ENCODE results near the gene CDKL2. TPM values are rescaled to one million over a fixed set of nuclear protein-coding genes. Genes with fewer than 3 reads are reported as not detected.
"Not testable (repeated sequence)": the region's sequence is repeated elsewhere in the genome, so short reads cannot be mapped to it uniquely, and the experiment has no call there.

CDKL2 gene
- total RNA-seq, 1 experiment from 2014 or later, result 1.5 TPM

GRCh38 chr4:75666299-75666698, 36.0 kb upstream of the CDKL2 start:
- TF ChIP-seq CTCF (conservative IDR thresholded peaks at IDR 0.05), result no peak
- Mint-ChIP-seq H3K9me3 (no peaks in the 10 kb centered on the region), H3K4me3 (no peak overlapping the region), H3K4me1 (peaks cover 58 to 59% of the 10 kb centered on the region in 2 experiments), H3K36me3 (ENCODE audit: insufficient read depth in 1 of 3, low read depth in 3 of 3) (peaks cover 6 to 22% (median 20%) of the 10 kb centered on the region in 3 experiments; a peak in 6 of 7 replicates), H3K27me3 (ENCODE audit: low read depth) (no peaks in the 10 kb centered on the region), H3K27ac (peak overlapping the region in 1 of 3 experiments; percentile 74; a peak in 2 of 7 replicates)
- H2BK15ac ChIP-seq (ENCODE audit: low read depth, low read length), result no peak overlapping the region
- no peak overlapping the region for H3T11ph ChIP-seq (ENCODE audit: low read length)
- no peaks in the 10 kb centered on the region for H4K20me1 ChIP-seq (ENCODE audit: control insufficient read depth, insufficient read depth, insufficient read length)
- peaks cover 3% of the 10 kb centered on the region for H3K4me1 ChIP-seq (ENCODE audit: insufficient read depth, low read length)
- no peaks in the 10 kb centered on the region for H3K9me3 ChIP-seq (ENCODE audit: control insufficient read depth, low read depth, low read length)
- no peak overlapping the region for H4K91ac ChIP-seq (ENCODE audit: insufficient read length, low read depth, low read length)
- H2BK120ac ChIP-seq (ENCODE audit: low read depth, low read length, poor library complexity, severe bottlenecking), result no peak overlapping the region
- H3K79me1 ChIP-seq (ENCODE audit: insufficient read depth, low read depth, low read length, poor library complexity, severe bottlenecking), result peaks cover 5% of the 10 kb centered on the region
- no peak overlapping the region for H3K4me2 ChIP-seq (ENCODE audit: insufficient read depth, insufficient read length, low read length)
- no peaks in the 10 kb centered on the region for H3K27me3 ChIP-seq (ENCODE audit: insufficient read depth, low read length)
- no peak overlapping the region for H3K27ac ChIP-seq (ENCODE audit: insufficient read length, low read depth, low read length)
- H3K56ac ChIP-seq (ENCODE audit: insufficient read length, low read depth, low read length), result no peak overlapping the region
- no peak for DNase-seq
- no peak overlapping the region for H2AK5ac ChIP-seq (ENCODE audit: insufficient read length, low read length)
- no peak overlapping the region for H3K14ac ChIP-seq (ENCODE audit: insufficient read depth, low read length)
- H3K18ac ChIP-seq (ENCODE audit: insufficient read length, low read depth, low read length), result no peak overlapping the region
- H4K8ac ChIP-seq (replicated peaks; ENCODE audit: insufficient read length, low read depth, low read length), result no peak overlapping the region
- no peak overlapping the region for H2BK20ac ChIP-seq (ENCODE audit: low read depth, low read length, poor library complexity, severe bottlenecking)
- no peak overlapping the region for H2AFZ ChIP-seq (ENCODE audit: low read length)
- no peak overlapping the region for H2BK12ac ChIP-seq (ENCODE audit: insufficient read length, low read depth, low read length)
- no peak overlapping the region for H3K23ac ChIP-seq (ENCODE audit: insufficient read length, low read depth, low read length)
- no peak overlapping the region for H2BK5ac ChIP-seq (ENCODE audit: insufficient read length, low read length)
- H3K9ac ChIP-seq (ENCODE audit: extremely low read depth, insufficient read length, low read length), result no peak overlapping the region
- no peaks in the 10 kb centered on the region for H3K23me2 ChIP-seq (ENCODE audit: insufficient read length, low read depth, low read length, poor library complexity, severe bottlenecking)
- peaks cover 77% of the 10 kb centered on the region; the same call in 1 of the 2 replicates for H3K79me2 ChIP-seq (ENCODE audit: insufficient read depth, low read length)
- no peak overlapping the region for H3K4ac ChIP-seq (ENCODE audit: low read depth, low read length)
- 100% methylated on average over 1 of the region's 4 CpGs for WGBS (ENCODE audit: extremely low coverage, insufficient read length, low lambda C conversion rate)
- no peak overlapping the region for H4K5ac ChIP-seq (ENCODE audit: insufficient read length, low read depth, low read length)

GRCh38 chr4:75664604-75665003, 34.3 kb upstream of the CDKL2 start:
- H2BK12ac ChIP-seq (ENCODE audit: insufficient read length, low read depth, low read length); H3K27me3 Mint-ChIP-seq (ENCODE audit: low read depth); H3K4me2 ChIP-seq (ENCODE audit: insufficient read depth, insufficient read length, low read length); H3K27me3 ChIP-seq (ENCODE audit: insufficient read depth, low read length); H2BK120ac ChIP-seq (ENCODE audit: low read depth, low read length, poor library complexity, severe bottlenecking); H3K14ac ChIP-seq (ENCODE audit: insufficient read depth, low read length); H2BK15ac ChIP-seq (ENCODE audit: low read depth, low read length); H3K4ac ChIP-seq (ENCODE audit: low read depth, low read length); DNase-seq; H2AFZ ChIP-seq (ENCODE audit: low read length); H3K9ac ChIP-seq (ENCODE audit: extremely low read depth, insufficient read length, low read length); H3K9me3 ChIP-seq (ENCODE audit: control insufficient read depth, low read depth, low read length); H3K4me3 Mint-ChIP-seq; H3K4me1 ChIP-seq (ENCODE audit: insufficient read depth, low read length); H3K23ac ChIP-seq (ENCODE audit: insufficient read length, low read depth, low read length); H4K91ac ChIP-seq (ENCODE audit: insufficient read length, low read depth, low read length); H4K8ac ChIP-seq (replicated peaks; ENCODE audit: insufficient read length, low read depth, low read length); H3K56ac ChIP-seq (ENCODE audit: insufficient read length, low read depth, low read length); H4K20me1 ChIP-seq (ENCODE audit: control insufficient read depth, insufficient read depth, insufficient read length); H4K5ac ChIP-seq (ENCODE audit: insufficient read length, low read depth, low read length); H3K27ac ChIP-seq (ENCODE audit: insufficient read length, low read depth, low read length); H3K9me3 Mint-ChIP-seq; H2BK20ac ChIP-seq (ENCODE audit: low read depth, low read length, poor library complexity, severe bottlenecking); H3K18ac ChIP-seq (ENCODE audit: insufficient read length, low read depth, low read length); H3T11ph ChIP-seq (ENCODE audit: low read length); H3K79me1 ChIP-seq (ENCODE audit: insufficient read depth, low read depth, low read length, poor library complexity, severe bottlenecking); H3K23me2 ChIP-seq (ENCODE audit: insufficient read length, low read depth, low read length, poor library complexity, severe bottlenecking); H2BK5ac ChIP-seq (ENCODE audit: insufficient read length, low read length); H2AK5ac ChIP-seq (ENCODE audit: insufficient read length, low read length): not testable (repeated sequence)
- Mint-ChIP-seq H3K36me3 (ENCODE audit: insufficient read depth in 1 of 3, low read depth in 3 of 3) (peaks cover 15 to 34% (median 33%) of the 10 kb centered on the region in 3 experiments; a peak in 6 of 7 replicates), H3K27ac (peak overlapping the region in 2 of 3 experiments; percentile 36 to 66; a peak in 1 of 7 replicates), H3K4me1 (peaks cover 44 to 46% of the 10 kb centered on the region in 2 experiments)
- no CpG with 5 or more reads among the region's 3 CpGs for WGBS (ENCODE audit: extremely low coverage, insufficient read length, low lambda C conversion rate)
- peaks cover 62% of the 10 kb centered on the region; the same call in 1 of the 2 replicates for H3K79me2 ChIP-seq (ENCODE audit: insufficient read depth, low read length)

Data from H9 (cell line).